ENCODE data around the gene NEK7. TPM values are rescaled to one million over a fixed set of nuclear protein-coding genes. Genes with fewer than 3 reads are reported as not detected.
A peak's percentile ranks its signal among the peaks of the same experiment; 100 is the strongest.

The NEK7 gene
- polyA plus RNA-seq, 1 donor (not counting 4 experiments of a cell fraction or from before 2014, with no cell fraction given): 56.8 TPM

- Histone ChIP-seq H2AFZ (ENCODE audit: control insufficient read depth, low read length) (peak overlapping the region; percentile 55), H3K27ac (ENCODE audit: control insufficient read depth, insufficient read depth, low read length) (no peak overlapping the region), H4K20me1 (ENCODE audit: control insufficient read depth, extremely low read depth, insufficient read depth, low read length) (no peaks in the 10 kb centered on the region), H3K4me3 (ENCODE audit: control insufficient read depth in 2 of 3, extremely low read depth in 1 of 3, insufficient read depth in 2 of 3, low read depth in 1 of 3, low read length in 3 of 3) (no peak overlapping the region), H3K9me3 (ENCODE audit: control insufficient read depth, low read depth, low read length) (peaks cover 2% of the 10 kb centered on the region), H3K4me1 (ENCODE audit: control insufficient read depth, extremely low read depth, insufficient read depth, low read length) (peaks cover 10% of the 10 kb centered on the region), H3K36me3 (ENCODE audit: control insufficient read depth in 2 of 2, extremely low read depth in 1 of 2, insufficient read depth in 2 of 2, low read length in 2 of 2) (no peaks in the 10 kb centered on the region), H3K9ac (ENCODE audit: control insufficient read depth, extremely low read depth, insufficient read depth, low read length) (no peak overlapping the region), H3K79me2 (ENCODE audit: control insufficient read depth, insufficient read depth, low read length) (no peaks in the 10 kb centered on the region), H3K27me3 (ENCODE audit: control insufficient read depth, extremely low read depth, insufficient read depth, low read length) (no peaks in the 10 kb centered on the region), H3K9me1 (ENCODE audit: control insufficient read depth, extremely low read depth, insufficient read depth, low read length) (no peaks in the 10 kb centered on the region), H3K4me2 (ENCODE audit: control insufficient read depth, extremely low read depth, insufficient read depth, low read depth, low read length) (no peak overlapping the region)
- TF ChIP-seq EZH2 (IDR thresholded peaks at IDR 0.05; ENCODE audit: low read length) (no peak), CTCF (optimal IDR thresholded peaks at IDR 0.05 in 1 of 3, IDR thresholded peaks at IDR 0.05 in 1 of 3, conservative IDR thresholded peaks at IDR 0.05 in 1 of 3; ENCODE audit: extremely low read depth in 1 of 3, insufficient read depth in 2 of 3, low read length in 3 of 3) (no peak)
- dilution Hi-C loops (cut with MboI; ENCODE audit: extremely low pct_ligation_motif_present, low sequenced_read_pairs): no loop called here
- FAIRE-seq (peak; percentile 89), DNase-seq (ENCODE audit: low read depth, low spot score) (peak; percentile 35)
Observed at GRCh38 chr1:198121056-198121826, 35.6 kb upstream of the NEK7 start.

- Histone ChIP-seq H3K9me1 (ENCODE audit: control insufficient read depth, extremely low read depth, insufficient read depth, low read length) (no peaks in the 10 kb centered on the region), H3K4me2 (ENCODE audit: control insufficient read depth, extremely low read depth, insufficient read depth, low read depth, low read length) (no peak overlapping the region), H4K20me1 (ENCODE audit: control insufficient read depth, extremely low read depth, insufficient read depth, low read length) (no peaks in the 10 kb centered on the region), H3K79me2 (ENCODE audit: control insufficient read depth, insufficient read depth, low read length) (no peaks in the 10 kb centered on the region), H3K4me1 (ENCODE audit: control insufficient read depth, extremely low read depth, insufficient read depth, low read length) (peaks cover 10% of the 10 kb centered on the region), H3K36me3 (ENCODE audit: control insufficient read depth in 2 of 2, extremely low read depth in 1 of 2, insufficient read depth in 2 of 2, low read length in 2 of 2) (no peaks in the 10 kb centered on the region), H3K27me3 (ENCODE audit: control insufficient read depth, extremely low read depth, insufficient read depth, low read length) (no peaks in the 10 kb centered on the region), H3K27ac (ENCODE audit: control insufficient read depth, insufficient read depth, low read length) (no peak overlapping the region), H3K9me3 (ENCODE audit: control insufficient read depth, low read depth, low read length) (peaks cover 2% of the 10 kb centered on the region), H2AFZ (ENCODE audit: control insufficient read depth, low read length) (no peak overlapping the region), H3K4me3 (ENCODE audit: control insufficient read depth in 2 of 3, extremely low read depth in 1 of 3, insufficient read depth in 2 of 3, low read depth in 1 of 3, low read length in 3 of 3) (no peak overlapping the region), H3K9ac (ENCODE audit: control insufficient read depth, extremely low read depth, insufficient read depth, low read length) (no peak overlapping the region)
- FAIRE-seq (no peak), DNase-seq (ENCODE audit: low read depth, low spot score) (no peak)
- no peak for TF ChIP-seq CTCF (optimal IDR thresholded peaks at IDR 0.05 in 1 of 3, IDR thresholded peaks at IDR 0.05 in 1 of 3, conservative IDR thresholded peaks at IDR 0.05 in 1 of 3; ENCODE audit: extremely low read depth in 1 of 3, insufficient read depth in 2 of 3, low read length in 3 of 3)
- no peak for TF ChIP-seq EZH2 (IDR thresholded peaks at IDR 0.05; ENCODE audit: low read length)
- dilution Hi-C loops (cut with MboI; ENCODE audit: extremely low pct_ligation_motif_present, low sequenced_read_pairs): no loop called here
Observed at GRCh38 chr1:198122693-198123092, 34.1 kb upstream of the NEK7 start.

Measured in keratinocyte (primary cell).